GM20431 (cell line): ENCODE data around the gene VGLL4.
"Not testable (repeated sequence)": the region's sequence is repeated elsewhere in the genome, so short reads cannot be mapped to it uniquely, and the experiment has no call there.

ENCODE experiments used
- in situ Hi-C: fragments of 300-500 bp; cut with MseI, MboI; formaldehyde crosslinking; loops from one replicate; pipeline ENCODE4 v1.15.0; 2020; ENCODE audit warnings: low sequenced_read_pairs; ENCODE audit not compliant: unreplicated experiment

VGLL4 gene

DNA sequence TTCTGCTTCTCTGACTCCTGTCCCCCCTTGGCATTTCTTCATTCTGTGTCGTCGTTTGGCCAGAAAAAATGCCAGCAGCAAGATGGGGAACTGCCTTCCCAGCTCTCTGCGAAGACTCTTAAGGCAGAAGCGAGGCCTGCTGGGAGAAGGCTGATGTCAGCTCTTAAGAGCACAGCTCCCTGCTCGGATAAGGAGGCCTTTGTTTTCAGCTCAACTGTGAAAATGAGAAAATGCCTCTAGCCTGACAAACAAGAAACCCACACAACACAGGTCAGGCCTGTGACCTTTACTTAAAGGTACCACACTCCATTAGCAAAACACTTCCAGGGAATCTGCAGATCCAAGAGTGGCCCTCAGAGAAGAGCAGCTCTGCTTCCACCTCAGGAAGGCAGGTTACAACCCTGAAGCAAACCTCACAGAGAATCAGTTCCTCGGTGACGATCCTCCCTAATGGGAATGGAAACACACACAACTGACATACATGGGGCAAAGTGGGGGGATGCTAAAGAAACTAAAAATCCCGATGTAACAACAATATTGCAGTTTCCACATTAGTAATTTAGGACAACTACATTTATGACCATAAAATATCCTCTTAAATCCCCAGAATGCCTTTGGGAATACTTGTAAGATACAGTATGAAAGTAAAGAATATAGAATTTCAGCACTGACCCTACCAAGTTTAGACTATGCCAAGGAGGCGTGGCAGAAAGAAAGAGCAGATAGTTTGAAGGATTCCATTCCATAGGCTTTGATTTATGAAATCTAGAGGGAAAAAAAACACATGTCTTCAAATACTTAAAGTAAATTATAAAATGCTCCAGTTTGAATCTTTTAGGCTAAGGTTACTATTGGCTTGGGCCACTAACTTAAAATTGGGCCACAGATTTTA lies 52.1 kb downstream of the VGLL4 start:
- in situ Hi-C loops = no loop called here

GRCh38 chr3:11591002-11591355 lies 52.7 kb downstream of the VGLL4 start:
- in situ Hi-C loops = no loop called here

GRCh38 chr3:11589706-11590105 lies 54.0 kb downstream of the VGLL4 start:
- in situ Hi-C loops = no loop called here

DNA sequence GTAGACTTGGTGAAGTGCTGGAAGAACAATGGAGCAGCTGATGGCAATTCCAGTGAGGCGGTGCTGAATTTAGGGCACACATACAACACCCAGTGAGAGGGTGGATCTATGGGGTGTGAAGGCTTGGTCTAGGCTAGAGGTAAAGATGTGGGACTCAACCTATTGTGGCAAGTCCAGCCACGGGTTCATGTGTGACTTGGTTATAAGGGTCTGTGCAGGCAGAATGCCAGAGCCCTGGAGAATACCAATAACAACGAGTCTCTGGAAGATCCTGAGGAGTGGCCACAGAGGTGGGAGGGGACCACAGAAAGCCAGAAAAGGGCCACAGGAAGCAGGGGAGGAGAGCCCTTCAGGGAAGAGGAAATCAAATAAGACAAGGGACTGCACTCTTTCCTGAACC lies 55.0 kb downstream of the VGLL4 start:
- in situ Hi-C loops = no loop called here

DNA sequence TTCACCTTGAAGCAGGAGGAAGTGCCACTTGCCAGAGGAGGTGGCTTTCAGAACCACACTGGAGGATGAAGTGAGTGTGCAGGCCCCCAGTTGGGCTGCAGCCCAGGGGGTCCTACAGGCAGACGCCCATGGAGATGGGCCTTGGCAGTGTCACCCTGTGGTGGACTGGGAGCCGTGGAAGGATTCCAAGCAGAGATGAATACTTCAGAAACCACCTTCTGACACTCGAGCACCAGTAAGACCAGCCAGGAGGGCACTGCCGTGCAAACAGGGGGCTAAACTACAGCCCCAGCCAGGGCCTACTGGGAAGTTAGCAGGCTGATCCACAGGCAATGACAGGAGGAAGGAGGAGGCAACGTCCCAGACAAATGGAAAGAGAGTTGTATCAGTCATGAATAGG lies 55.4 kb downstream of the VGLL4 start:
- in situ Hi-C loops = no loop called here

DNA sequence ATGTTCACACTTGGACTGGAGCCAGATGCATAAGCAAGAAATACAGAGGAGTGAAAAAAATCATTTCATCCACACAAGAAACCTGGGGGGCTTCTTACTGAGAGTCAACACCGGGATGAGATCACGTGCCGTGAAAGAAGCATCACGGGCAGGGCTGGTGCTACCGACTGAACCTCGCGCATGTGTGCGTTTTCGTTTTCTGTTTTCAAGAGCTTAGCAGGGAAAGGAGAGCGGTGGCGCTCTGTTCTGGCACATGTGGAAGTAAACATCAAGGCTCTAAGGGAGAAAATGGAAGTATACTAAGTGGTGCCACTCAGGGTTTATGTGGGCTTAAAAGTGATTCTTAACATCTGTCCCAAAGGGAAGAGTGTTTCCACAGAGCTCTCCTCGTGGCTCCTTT lies 55.9 kb downstream of the VGLL4 start:
- in situ Hi-C loops = no loop called here

- in situ Hi-C loops = no loop called here
Measured at GRCh38 chr3:11584570-11584969, 59.1 kb downstream of the VGLL4 start.

- in situ Hi-C loops = no loop called here
Measured at GRCh38 chr3:11583638-11584046, 60.1 kb downstream of the VGLL4 start.

GRCh38 chr3:11583235-11583634 lies 60.5 kb downstream of the VGLL4 start:
- in situ Hi-C loops = no loop called here

GRCh38 chr3:11582191-11582968 lies 61.3 kb downstream of the VGLL4 start:
- in situ Hi-C loops = no loop called here

- in situ Hi-C loops = no loop called here
Measured at GRCh38 chr3:11581237-11582190, 62.2 kb downstream of the VGLL4 start.

GRCh38 chr3:11580645-11581044 lies 63.1 kb downstream of the VGLL4 start:
- in situ Hi-C loops = no loop called here

- in situ Hi-C loops = no loop called here
Measured at GRCh38 chr3:11578169-11578568, 65.5 kb downstream of the VGLL4 start.

DNA sequence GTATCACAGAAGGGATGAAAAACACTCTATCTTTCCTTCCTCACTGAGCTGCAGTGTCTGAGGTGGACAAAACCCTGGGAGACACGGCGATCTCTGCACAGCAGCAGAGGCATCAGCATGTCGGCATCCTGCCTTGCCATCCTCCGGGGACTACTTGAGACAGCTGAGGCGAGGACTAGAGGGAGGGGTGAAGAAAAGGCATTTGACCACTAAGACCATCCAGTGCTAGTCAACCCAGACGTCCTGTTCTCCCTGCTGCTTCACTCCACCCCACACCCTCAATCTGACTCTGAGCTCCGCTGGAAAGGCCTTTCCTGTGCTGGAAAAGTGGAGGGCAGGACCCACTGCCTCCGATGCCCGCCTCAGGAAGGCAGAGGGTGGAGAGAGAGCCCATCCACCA lies 67.3 kb downstream of the VGLL4 start:
- in situ Hi-C loops = no loop called here

DNA sequence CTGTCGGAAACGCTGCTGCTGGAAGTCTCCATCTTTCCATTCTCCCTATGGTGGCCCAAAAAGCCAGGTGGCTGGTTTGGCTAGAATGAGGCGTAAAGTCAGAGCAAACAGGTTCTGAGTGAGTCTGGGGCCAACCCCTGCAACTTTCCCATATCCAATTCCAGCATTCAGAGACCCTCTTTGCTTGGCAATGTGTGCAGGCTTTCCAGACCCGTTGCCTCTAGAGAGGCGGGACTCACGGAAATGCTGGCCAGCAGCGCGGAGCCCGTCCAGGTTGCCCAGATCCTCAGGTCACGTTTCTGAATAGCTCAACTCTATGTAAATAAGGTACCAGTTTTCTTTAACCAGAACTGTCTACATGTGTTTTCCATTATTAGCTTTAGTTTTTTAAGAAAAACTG lies 68.0 kb downstream of the VGLL4 start:
- in situ Hi-C loops = no loop called here

DNA sequence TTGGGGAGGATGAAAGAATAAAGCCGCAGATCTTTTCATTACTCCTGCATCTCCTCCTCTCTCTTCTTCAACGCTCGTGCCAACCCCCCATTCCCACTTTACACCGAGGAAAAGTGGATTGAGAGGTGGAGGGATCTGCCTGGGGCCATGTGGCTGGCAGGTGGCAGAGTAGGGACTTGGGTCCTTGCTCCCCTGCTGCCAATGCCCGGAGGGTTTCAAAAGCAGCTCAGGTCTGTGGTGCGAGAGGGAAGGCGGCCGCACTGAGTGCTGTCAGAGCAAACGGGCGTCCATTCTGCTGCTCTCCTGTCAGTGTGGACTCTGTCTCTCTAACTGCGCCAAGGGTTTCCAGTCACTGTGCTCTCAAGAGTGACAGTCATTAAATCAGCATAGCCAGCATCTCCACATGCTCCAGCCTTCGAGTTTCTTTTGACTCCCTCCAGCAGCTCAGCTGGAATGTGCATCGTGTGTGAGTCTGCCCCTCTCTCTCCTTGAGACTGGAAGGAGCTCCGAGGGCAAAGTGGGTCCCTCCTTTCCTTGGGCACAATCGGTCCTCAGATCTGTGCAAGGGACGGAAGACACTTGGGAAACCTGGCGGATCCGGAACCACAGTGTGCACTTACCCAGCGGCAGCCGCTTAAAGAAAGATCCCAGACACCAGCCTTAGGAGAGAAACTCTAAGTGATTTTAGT lies 68.6 kb downstream of the VGLL4 start:
- in situ Hi-C loops = no loop called here

DNA sequence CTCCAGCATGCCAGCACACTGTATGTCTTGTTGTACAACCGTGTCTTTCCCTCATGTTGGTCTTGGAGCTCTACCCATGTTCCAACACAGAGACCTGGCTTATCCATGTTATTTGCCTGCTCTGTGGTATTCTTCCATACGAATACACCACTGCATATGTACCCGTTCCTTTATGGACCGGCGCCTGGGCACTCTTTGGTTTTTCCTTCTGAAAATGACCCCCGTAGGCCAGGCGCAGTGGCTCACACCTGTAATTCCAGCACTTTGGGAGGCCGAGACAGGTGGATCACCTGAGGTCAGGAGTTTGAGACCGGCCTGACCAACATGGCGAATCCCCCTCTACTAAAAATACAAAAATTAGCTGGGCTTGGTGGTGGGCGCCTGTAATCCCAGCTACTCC lies 71.1 kb downstream of the VGLL4 start:
- in situ Hi-C loops = not testable (repeated sequence)

DNA sequence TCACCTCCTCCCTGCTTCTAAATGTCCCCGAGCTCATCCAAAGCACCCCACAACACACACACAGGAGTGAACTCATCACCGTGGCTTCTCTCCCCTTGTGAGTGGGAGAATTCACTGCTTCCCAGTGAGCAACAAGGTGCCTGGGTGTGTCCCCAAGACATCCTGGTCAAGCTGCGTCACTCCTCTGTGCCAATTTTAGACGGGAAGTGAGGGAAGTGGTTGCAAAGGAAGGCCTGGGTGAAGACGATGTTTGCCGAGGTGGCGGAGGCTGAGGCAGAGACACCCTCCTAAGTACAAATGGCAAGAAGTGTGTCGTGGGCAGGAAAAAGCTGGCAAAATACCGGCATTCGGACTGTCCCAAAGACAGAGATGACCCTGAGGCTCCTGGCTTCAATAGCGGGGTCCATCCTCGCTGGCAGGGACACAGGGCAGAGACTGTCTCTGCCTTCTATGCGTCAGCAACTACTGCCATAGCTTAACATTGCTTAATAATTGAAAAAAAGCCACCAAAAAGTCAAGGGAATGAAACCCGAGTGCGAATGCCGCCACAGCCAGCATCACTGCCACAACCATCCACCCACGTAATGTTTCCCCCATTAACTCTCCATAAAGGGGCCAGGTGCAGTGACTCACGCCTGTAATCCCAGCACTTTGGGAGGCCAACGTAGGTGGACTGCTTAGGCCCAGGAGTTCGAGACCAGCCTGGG lies 72.8 kb downstream of the VGLL4 start:
- in situ Hi-C loops = no loop called here

DNA sequence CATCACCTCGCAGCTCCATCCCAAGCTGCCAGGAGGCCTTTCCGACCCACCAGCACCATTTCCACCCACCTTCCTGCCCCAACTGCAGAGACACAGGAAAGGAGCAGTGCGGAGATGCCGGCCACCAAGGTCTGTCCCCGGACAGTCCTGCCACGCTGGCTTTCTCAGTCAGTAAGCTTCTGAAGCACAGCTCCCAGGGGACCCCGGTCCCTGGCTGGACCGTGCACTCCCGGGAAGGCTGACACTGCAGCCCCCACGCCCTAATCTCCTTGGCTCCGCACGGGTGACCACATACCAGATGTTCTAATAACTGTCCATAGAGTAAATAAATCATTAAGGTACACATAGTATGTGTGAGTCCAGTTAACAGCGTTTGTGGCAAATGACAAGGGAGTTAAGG lies 73.5 kb downstream of the VGLL4 start:
- in situ Hi-C loops = no loop called here
